Activated naive CD8-positive, alpha-beta T cell treated with anti-CD3 and anti-CD28 coated beads, Interleukin-2, amount 50 U/mL, for 16 hours (primary cell): Measurements from ENCODE around the gene RAB25.
"Not testable (repeated sequence)": the region's sequence is repeated elsewhere in the genome, so short reads cannot be mapped to it uniquely, and the experiment has no call there.

Experiments
- DNase-seq: peaks from one replicate; pipeline ENCODE4 v3.0.0-alpha.2; 2020; ENCODE audit warnings: low read depth, low spot score

Gene RAB25

DNA sequence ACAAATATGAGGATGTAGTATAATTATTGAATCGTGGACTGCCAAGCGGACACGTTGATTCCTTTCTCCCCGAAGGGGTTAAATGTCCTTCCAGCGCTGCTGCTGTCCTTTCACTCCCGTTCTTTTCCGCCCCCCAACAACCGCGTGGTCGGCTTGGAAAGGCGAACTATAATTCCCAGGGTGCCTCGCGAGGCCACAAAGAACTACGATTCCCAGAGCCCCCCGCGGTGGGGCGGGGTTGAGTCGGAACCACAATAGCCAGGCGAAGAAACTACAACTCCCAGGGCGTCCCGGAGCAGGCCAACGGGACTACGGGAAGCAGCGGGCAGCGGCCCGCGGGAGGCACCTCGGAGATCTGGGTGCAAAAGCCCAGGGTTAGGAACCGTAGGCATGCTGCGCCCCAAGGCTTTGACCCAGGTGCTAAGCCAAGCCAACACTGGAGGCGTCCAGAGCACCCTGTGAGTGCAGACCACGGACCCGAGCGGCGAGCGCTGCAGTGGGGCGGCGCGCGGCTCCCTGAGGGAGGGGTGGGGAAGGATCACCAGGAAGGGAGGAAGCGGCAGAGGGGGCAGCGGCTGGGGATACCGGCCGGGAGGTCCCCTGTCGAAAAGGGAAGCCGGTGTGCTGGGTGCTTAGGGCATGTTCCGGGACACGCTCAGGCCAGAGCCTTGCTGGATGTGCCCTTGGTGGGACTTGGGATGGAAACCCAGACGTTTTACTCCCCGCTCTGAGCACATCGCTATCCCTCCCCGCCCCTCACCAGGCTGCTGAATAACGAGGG, 6.3 kb upstream of the RAB25 start, which contains the start of gene LAMTOR2:
Gene LAMTOR2, plus strand, starts transcription at position 283 of the 781 bp plus-strand sequence. Its CDS starts 108 bp downstream, at position 391.
- DNase-seq, result peak; percentile 94

DNA sequence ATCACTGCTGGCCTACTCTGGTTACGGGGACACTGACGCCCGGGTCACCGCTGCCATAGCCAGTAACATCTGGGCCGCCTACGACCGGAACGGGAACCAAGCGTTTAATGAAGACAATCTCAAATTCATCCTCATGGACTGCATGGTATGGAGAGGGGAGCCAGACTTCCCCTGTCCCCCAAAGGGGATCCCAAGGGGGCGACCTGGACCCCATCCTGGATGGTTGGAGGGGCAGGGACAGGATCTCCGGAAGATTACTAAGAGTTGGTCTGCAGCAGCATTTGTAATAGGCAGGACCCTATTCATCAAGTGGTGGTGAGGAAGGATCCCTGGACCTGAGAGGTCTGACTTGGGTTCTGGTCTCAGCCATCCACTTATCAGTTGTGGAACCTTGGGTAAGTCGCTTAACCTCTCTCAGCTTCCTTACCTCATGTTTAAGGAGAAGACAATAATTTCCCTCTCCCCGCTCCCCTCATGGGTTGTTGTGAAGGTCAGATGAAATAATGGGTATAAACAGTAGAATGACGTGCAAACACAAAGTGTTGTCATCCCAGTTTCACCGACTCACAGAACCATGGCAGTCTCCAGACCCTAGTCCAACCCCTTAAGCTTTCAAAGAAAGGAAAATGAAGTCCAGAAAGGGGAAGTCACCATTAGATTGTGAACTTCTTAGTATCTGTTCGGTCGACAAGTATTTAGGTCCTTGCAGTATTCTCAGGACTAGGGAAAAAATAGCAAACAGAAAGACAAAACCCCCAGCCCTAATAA, 5.5 kb upstream of the RAB25 start:
- DNase-seq, result no peak

DNA sequence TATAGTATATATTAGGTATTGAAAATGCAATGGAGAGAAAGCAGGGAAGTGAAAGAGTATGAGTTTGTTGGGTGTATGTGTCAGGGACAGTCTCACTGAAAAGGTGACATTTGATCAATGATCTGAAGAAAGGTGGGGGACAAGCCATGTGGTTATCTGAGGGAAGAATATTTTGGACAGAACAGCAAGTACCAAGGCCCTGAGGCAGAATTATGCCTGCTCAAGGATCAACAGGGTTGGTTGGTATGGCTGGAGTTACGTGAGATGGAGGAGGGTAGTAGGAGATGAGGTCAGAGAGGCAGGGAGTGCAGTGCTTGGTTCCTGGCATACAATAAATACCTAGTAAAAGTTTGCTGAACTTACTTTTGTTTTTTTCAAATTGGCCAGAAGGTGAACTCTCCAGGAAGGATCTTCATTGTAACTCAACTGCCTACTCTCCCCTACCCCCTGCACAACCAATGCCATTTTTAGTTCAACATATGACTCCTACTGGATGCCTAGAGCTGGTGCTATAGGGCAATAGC, 4.6 kb upstream of the RAB25 start:
- no peak for DNase-seq

DNA sequence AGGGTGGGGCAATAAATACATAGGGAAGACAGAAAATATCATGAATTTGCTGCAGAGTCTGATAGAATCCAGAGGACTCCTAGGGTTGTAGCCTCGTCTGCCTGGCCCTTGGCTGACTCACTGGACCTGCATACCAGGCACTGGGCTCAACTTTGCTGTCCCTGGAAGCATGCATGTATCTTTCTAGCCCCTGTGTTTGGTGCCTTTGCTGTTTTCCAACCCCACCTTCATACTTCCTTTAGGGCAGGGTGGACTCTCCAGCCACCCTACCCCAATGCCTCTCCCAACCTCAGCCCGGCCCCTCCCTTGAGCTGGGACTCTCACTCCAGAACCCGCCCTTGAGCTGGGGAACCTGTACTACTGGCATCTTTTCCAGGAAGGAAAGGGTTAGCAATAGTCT, 1.2 kb downstream of the RAB25 start:
- no peak for DNase-seq

DNA sequence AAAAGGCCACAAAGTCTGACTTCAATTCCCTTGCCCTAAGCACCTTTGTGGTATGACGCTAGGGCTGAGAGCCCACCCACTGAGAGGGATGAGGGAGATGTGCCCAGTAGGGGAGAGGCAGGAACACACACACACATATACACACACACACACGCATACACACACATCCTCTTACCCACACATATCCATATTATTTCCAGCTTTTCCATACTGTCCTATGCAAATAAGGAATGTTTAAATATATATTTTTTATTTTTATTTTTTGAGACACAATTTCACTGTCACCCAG, 3.0 kb downstream of the RAB25 start:
- no peak for DNase-seq

DNA sequence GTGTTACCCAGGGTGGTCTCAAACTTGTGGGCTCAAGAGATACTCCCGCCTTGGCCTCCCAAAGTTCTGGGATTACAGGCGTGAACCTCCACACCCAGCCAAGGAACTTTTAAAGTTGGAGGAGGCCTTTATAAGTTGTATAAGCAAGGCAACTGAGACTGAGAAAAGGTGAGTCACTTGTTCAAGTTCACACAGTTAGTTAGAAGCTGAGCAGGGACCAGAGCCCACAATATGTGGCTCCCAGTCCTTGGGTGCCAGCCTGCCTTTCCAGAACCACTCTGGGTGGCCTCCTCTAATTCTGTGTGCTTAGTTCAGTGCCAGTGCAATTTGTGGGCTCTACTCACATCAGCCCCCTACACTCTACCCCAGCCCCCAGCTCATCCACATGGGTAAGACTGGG, 3.7 kb downstream of the RAB25 start:
- DNase-seq, result no peak

DNA sequence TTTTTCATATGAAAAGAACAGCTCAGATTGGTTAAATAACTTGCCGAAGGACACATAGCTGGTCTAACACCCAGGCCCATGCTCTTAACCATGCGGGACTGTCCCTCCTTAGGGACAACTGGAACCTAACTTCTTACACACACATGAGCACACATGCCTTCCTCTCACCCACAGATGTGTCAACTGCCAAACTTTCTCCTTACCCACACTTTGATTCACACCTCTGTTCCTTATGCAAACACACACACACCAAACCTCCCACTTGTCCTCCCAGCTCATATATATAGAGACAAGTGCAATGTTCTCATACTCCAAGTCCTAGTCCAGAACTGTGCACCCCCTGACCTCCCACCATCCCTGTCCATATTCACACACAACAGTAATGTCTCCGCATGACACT, 4.3 kb downstream of the RAB25 start:
- no peak for DNase-seq

DNA sequence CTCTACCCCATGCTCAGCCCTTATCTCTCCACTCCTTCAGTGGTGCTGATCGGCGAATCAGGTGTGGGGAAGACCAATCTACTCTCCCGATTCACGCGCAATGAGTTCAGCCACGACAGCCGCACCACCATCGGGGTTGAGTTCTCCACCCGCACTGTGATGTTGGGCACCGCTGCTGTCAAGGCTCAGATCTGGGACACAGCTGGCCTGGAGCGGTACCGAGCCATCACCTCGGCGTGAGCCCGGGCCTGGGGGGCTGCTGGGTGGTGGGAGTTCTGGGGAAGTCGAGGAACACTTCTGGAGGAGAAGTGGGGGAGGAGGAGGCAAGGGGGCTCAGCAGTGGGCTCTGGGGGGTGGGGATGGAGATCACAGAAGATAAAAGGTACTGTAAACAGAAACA, 4.9 kb downstream of the RAB25 start:
- DNase-seq, result no peak

DNA sequence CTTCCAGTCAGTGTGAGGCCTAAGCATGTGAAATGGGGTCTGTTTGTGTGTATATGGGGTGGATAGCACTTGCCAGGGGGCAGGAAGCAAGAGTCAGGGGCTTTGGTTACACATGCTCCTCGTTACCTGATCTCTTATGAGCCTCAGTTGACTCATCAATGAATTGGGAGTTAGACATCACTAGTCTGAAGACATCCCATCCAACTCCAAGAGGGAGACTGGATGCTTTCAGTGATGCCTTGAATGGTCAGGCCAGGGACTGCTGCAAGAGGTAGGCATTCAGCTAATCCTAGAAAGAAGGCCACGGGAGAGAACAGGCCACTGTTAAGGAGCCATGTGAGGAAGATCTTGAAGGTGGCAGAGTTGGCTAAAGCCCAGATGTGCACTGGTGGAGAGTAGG, 6.3 kb downstream of the RAB25 start:
- no peak for DNase-seq

DNA sequence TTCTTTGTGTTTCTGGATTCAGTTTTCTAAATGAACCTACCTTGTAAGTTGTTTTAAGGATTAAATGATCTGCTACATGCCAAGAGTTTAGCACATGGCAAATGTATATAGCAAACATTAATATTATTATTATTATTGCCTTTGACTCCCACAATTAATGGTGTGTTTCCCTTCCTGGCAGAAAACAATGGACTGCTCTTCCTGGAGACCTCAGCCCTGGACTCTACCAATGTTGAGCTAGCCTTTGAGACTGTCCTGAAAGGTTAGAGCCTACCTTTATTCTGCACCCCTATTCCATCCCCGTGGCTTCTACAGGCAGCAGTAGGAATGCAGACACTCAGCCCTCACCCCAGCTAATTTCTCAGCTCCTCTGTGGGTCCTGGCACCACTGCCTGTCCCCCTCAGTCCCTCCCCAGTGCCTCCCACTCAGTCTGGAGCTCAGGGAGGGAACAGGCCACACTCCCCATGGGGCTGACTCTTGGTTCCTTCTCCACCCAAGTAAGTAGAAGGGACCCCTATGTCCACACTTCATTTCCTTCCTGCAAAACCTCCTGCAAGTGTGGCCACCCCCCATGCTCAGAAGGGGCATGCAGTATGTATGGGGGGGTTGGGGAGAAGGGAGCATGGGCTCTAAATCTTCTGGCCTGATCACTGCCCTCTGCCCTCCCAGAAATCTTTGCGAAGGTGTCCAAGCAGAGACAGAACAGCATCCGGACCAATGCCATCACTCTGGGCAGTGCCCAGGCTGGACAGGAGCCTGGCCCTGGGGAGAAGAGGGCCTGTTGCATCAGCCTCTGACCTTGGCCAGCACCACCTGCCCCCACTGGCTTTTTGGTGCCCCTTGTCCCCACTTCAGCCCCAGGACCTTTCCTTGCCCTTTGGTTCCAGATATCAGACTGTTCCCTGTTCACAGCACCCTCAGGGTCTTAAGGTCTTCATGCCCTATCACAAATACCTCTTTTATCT, 8.8 kb downstream of the RAB25 start:
- no peak for DNase-seq

DNA sequence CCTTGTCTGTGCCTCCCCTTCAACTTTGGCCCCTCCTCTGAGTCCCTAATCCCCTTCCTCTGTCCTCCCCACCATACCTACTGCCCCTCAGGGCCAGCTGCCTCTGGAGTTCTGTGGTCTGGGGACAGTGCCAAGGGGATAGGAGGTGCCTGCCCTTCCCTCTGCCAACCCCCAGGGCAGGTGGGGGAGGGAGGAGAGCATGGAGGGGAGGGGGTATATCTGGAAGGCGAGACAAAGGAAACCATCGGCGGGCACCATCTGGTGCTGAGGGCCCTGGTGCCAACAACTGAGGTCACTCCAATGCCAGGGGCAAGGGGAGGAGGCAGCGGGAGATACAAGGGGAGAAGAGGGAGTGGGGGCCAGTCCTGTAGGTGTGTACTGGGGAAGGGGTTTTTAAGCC, 9.6 kb downstream of the RAB25 start:
- no peak for DNase-seq

DNA sequence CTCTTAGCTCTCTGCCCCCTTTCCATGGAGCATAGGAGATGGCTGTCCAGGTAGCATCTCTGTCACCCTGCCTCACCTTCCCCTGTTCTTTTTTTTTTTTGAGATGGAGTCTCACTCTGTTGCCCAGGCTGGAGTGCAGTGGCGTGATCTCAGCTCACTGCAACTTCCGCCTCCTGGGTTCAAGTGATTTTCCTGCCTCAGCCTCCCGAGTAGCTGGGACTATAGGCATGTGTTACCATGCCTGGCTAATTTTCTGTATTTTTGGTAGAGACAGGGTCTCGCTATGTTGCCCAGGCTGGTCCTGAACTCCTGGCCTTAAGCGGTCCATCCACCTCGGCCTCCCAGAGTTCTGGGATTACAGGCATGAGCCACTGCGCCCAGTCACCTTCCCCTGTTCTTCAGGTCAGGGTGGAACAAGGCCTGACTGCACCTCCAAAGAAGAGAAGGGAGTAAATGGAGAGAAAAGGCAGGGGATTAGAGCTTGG, 10.4 kb downstream of the RAB25 start:
- not testable (repeated sequence) for DNase-seq

DNA sequence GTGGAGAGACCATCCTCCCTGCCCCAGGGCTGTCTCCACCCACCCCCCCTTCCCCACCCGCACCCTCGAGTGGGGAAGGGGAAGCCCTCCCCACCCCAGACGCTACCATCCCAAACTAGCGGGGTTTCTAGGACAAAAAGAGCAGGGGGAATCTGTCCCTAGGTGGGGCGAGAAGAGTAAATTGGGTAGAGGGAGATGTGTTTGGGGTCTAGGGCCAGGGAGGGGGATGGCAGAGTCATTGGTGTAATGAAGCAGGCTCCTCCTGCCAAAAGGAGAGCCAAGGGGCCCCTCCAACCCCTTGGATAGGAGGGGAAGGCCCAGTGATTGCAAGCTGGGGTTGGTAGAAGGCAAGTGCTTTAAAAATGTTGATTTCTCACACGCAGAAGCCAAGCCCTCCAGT, 11.3 kb downstream of the RAB25 start:
- DNase-seq, result no peak

DNA sequence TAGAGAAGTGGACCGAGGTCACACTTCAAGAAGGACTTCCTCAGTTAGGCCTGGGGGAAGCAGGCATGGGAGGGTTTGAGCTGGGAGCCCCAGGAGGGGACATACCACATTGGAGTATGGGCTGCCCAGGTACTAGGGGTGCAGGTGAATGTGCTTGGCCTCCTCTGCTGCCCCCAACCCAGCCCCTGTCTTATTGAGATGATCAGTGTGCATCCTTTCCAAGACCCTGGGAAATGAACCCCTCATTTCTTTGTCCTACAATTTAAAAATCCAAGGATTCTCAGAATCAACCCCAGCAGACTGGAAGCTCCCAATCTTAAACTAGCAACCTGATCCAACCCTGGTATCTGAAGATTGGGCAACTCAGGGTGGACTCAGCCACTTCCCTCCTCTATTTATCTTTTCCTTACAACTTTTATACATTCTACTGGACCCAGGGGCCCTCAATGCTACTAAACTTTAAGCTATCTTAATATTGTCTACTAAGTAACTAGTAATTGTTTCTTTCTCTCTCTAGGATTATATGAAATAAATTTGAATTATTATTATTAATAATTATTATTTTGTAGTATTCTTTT, 12.2 kb downstream of the RAB25 start:
- DNase-seq, result no peak

DNA sequence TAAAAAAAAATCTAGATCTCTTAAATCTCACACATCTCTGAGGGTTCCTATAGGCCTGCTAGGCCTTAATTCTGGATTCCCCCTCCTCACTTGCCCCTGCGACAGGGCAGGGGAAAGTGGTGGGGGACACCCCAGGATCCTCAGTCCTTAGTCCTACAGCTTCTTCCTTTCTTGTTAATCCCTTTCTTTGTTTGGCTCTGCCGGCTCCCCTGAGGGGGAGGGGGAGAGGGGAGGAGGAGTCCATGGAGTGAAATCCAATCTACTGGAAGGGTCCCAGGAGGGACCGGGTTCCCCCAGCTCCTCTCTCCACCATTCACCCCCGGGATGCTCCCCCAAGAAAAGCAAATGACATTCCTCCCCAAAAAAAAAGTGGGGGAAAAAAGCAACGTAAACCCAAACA, 12.8 kb downstream of the RAB25 start:
- no peak for DNase-seq

DNA sequence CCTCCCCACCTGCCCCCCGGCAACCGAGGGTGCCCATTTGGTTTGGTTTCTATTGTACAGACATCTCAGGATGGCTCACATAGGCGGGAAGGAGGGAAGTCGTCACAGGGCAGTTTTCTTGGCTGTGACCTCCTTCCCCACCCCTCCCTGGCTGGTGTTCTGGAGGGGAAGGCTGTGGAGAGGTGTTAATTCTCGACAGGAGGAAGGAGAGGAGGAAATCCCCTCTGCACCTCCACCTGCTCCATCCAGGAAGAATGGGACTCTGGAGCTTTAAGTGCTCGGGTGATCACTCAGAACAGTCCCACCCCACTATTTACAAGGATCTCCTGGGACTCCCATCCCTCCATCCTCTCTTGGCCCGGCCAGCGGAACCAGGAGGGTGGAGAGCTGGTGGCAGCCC, 13.7 kb downstream of the RAB25 start:
- DNase-seq, result no peak

DNA sequence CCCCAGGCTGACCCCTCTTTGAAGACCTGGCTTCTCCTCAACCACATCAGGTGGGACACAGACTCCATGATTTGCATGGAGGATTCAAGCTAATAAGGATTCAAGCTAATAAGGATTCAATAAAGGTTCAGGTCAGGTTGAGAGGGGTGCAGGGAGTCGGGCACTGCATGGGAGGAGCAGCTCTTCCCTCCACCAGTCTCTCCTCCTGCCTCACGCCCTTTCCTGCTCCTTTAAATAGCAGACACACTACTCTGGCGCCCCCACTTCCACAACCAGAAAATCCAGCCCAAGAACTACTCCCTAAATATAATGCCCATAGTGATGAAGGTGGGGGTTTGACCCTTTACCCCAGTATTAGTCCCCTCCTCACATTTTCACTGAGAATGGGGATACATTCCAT, 14.2 kb downstream of the RAB25 start:
- DNase-seq, result no peak

DNA sequence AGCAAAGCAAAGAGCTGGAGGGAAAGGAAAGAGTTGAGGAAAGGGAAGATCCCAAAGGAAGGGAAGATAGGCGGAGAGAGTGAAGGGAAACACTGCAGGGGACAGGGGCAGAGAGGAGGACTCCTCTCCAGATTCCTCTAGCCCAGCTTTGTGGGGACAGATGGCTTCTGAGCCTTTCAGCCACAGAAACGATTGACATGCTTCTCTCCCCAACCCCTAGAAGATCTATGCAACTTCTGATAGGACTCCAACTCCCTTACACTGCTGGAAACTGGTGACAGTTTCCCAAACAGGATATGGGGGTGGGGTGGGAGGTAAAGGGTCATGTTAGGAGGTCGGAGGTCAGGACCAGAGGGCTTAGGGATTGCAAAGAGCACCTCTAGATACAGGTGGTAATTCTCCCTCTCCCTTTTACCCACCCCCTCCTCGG, 14.8 kb downstream of the RAB25 start:
- DNase-seq, result no peak

DNA sequence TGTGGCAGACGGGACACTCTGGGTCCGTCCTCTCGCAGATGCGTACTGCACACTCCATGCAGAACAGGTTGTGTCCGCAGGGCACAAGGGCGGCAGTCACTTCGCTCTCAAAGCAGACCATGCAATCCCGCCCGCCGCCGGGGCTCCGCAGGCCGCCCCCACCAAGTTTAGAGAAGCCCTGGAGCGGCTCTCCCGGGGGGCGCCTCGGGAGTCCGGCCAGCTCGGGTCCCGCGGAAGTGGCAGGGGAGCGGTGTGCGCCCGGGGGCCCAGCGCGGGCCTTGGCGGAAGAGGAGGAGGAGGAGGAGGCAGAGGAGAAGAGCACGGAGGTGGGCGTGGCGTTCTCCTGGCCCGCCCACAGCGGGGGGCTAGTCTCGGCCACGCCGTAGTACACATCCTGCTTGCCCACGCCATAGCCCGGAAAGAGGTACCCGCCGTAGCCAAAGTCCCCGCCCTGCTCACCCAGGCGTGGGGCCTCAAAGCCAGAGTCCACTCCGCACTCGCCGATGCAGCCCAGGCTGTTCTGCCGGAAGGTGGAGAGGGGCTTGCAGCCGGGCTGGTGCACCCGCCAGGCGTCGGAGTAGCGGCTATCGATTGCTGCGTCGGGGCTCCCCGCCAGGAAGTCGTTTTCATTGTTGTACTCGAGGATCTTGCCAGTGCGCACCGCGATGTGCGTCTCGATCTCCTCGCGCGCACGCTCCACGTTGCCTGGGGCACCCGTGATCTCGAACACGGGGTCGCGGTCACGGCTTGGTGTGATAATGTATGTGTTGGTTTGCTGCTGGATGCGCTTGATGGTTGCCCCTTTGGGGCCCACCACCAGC, 15.9 kb downstream of the RAB25 start:
- no peak for DNase-seq

DNA sequence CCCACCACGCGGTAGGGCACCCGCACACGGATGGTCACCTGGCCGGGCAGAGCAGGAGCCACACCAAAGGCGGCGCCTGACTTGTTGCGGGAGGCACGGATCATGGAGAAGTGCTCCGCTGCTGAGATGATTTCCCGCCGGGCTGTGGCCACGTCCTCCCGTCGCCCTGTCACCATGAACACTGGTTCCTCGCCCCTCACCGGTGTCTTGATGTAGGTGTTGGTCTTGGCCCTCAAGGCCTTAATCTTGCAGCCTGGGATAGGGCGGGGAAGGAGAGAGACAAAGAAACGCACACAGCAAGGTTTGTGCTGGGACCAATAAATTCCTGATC, 16.4 kb downstream of the RAB25 start:
- no peak for DNase-seq

DNA sequence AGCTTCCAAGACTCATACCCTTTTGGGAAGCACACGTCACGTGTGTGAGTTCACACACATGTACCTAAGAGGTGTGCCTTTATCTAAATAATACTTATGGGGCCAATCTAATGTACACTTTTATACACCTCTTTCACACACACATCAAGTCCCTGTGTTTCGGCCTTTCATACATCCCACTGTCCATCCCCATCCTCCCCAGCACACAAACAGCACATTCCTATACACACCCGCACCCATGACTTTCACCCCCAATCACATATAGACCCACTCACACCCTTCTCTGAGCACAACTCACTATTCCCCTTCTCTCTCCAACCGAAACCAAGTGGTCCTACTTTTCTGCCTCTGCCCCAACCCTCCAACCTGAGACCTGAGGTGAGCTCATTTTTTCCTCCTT, 17.8 kb downstream of the RAB25 start:
- DNase-seq, result no peak
